ENCODE results near the gene CENATAC.
"Not testable (repeated sequence)": the region's sequence is repeated elsewhere in the genome, so short reads cannot be mapped to it uniquely, and the experiment has no call there.

CENATAC gene

DNA sequence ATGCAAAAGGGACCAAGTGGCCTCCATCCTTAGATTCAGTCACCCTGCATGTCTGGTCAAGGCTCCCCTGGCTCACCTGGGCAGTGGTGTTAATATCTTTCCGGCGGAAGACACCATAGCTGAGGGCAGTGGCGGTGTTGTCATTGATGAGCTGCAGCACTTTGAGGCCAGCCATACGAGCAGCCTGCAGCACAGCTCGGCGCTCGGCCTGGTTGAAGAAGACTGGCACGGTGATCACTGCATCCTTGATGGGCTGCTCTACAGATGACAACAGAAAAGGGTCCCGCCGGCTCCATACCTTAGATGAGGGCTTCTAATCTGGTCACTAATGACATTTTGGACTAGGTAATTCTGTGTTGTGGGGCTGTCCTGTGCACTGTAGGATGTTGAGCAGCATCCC is 56.5 kb downstream of the CENATAC start:
- no peak for DNase-seq (ENCODE audit: low spot score)

DNA sequence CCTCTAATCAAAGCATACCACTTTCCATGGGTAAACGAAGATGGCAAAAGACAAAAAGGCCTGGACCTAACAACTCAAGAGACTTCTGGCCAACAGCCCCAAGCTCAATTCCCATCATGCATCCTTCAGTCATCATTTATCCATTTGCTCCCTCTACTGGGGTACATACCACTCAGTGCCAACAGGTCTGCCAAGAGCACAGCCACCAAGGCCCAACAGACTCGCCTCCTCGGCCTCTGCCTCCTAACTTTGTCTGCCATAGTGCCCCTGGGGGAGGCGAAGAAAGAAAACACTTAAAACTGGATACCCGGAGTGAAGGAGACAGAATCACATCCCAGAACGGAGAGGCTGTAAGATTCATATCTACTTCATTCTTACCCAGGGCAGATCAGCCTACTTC is 58.0 kb downstream of the CENATAC start:
- DNase-seq (ENCODE audit: low spot score): peak; percentile 70

DNA sequence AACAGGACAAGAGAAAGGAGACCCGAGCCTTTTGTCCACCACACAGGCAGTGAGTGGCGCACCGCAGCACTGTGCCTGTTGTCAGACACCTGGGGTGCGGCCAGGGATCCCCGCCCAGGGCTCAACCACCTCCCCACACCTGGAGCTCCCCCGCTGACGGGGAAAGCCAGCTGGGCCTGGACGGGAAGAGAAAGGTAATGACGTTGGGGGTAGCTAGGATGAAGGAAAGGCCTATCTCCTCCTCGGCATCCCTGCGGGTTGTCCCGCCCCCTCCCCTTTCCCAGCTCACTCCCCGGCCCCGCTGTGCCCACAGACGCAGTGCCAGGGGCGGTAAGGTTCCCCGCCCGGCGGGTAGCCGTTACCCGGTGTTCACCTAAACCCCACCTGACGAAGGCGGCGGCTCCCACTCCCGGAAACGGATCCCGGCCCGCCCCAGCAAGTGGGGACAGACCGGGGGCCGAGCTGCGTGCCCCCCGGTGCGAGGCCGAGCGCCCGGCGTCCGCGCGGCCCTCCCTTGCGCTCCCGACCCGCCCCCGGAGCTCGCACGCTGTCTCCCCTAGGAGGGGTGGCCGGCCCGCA is 58.6 kb downstream of the CENATAC start:
- DNase-seq (ENCODE audit: low spot score): peak; percentile 63

DNA sequence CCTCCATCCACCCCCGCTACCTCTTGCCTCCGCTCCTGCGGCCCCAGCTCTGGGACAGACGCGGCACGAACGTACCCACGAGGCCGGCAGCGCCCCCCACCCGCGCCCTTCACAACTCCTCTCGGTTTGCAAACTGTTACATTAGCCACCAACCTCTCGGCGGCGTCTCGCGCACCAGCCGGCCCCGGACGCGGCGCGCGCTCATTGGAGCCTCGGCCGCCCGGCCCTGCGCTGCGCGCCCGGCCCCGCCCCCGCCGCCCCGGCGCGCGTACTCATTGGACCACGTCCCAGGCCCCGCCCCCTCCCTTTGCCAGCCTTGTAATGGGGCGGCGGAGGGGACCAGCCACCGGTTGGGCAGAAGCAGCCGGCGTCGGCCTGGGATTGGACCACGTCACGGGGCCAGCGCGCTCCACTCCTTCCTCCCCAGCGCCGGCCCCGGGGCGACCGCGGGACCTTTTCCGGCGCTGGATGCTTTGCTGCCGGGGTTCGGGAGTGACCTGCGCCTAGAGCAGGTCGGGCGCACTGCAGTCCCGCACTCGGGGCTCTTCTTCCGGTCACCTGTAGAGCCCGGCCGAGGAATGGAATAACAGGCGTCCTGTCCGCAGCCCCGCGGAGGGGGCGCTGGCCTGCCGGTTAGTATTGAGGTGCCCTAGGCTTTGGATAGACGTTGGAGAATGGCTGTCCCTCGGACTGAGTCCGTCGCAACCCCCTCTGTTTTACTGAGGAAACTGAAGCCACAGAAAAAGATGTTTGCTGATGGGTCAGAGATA is 59.2 kb downstream of the CENATAC start, which contains the start of gene HYOU1:
HYOU1 (minus strand) TSS at position 206 of the 770 bp plus-strand sequence. CDS start 1,045 bp downstream, outside the sequence.
- DNase-seq (ENCODE audit: low spot score): peak; percentile 97

DNA sequence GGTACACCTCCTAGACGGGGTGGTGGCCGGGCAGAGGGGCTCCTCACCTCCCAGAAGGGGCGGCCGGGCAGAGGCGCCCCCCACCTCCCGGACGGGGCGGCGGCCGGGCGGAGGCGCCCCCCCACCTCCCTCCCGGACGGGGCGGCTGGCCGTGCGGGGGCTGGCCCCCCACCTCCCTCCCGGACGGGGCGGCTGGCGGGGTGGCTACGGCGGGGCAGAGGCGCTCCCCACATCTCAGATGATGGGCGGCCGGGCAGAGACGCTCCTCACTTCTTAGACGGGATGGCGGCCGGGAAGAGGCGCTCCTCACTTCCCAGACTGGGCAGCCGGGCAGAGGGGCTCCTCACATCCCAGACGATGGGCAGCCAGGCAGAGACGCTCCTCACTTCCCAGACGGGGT is 61.2 kb downstream of the CENATAC start:
- not testable (repeated sequence) for DNase-seq (ENCODE audit: low spot score)

DNA sequence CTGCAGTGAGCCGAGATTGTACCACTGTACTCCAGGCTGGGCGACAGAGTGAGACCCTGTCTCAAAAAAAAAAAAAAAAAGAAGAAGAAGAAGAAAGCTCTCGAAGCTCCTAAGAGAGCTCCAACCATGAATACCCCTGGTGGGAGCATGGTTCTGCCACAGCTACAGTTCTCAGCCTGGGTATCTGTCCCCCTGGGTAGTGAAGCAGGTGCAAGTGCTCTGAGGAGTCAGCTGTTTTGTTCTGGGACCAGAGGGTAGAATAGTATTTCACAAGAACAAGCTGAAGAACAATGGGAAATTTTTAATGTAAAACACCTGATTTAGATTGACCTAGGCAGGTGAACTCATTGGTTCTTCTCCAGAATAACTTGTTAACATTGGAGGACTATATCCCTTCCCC is 63.3 kb downstream of the CENATAC start:
- DNase-seq (ENCODE audit: low spot score): no peak

DNA sequence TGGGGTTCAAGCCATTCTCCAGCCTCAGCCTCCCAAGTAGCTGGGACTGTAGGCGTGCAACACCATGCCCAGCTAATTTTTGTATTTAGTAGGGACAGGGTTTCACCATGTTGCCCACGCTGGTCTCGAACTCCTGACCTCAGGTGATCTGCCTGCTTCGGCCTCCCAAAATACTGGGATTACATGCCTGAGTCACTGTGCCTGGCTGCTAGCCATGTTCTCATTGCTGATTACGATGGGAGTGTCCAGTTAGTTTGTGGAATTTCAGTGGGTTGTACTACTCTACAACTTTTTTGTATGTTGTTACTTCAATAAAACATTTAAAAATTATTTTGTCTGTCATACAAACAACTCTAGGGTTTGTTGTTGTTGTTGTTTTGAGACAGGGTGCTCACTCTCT is 64.8 kb downstream of the CENATAC start:
- DNase-seq (ENCODE audit: low spot score): no peak

DNA sequence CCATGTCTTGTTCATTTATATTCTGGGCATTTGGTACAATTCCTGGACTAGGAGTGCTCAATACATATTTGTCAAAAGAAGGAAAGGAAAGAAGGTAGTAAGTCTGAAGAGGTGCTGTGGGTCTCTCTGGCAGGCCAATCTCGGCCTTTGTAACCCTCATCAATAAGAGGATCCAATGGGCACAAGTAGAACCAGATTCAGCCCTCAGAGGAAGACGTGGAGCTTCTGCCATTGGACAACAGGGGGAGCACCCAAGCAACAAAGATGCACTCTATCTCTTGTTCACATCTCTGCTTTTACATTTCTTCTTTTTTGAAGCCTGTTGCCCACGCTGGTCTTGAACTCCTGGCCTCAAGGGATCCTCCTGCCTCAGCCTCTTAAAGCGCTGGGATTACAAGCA is 67.4 kb downstream of the CENATAC start:
- peak; percentile 78 for DNase-seq (ENCODE audit: low spot score)

Measured in NAMALWA (cell line).